GM12872 (cell line): ENCODE results near the gene ADTRP.

ENCODE experiments used
- CTCF ChIP-seq: IDR thresholded peaks from 3 replicates; pipeline ENCODE4 v1.5.1; 2011; ENCODE audit warnings: low read depth, mild to moderate bottlenecking, low read length, moderate library complexity; ENCODE audit not compliant: insufficient read depth

Gene ADTRP

GRCh38 chr6:11762794-11763459 lies 15.7 kb downstream of the ADTRP start:
- TF ChIP-seq CTCF: no peak

GRCh38 chr6:11761744-11762620 lies 16.6 kb downstream of the ADTRP start:
- no peak for TF ChIP-seq CTCF

GRCh38 chr6:11760015-11760473 lies 18.6 kb downstream of the ADTRP start:
- no peak for TF ChIP-seq CTCF

GRCh38 chr6:11758878-11759277 lies 19.7 kb downstream of the ADTRP start:
- TF ChIP-seq CTCF: no peak

- TF ChIP-seq CTCF: no peak
Observed at GRCh38 chr6:11756726-11757125, 21.9 kb downstream of the ADTRP start.

- TF ChIP-seq CTCF: no peak
Observed at GRCh38 chr6:11756292-11756691, 22.3 kb downstream of the ADTRP start.

- TF ChIP-seq CTCF: no peak
Observed at GRCh38 chr6:11755725-11756124, 22.9 kb downstream of the ADTRP start.
